NCI-H446 (cell line): Measurements from ENCODE around the gene MGST2.

Source experiments
- DNase-seq, 2 experiments: peaks; one replicate each; lab custom pipeline; 2025; lab: John Stamatoyannopoulos, UW

The MGST2 gene

GRCh38 chr4:139704915-139705485 lies 39.4 kb downstream of the MGST2 start:
- no peak for DNase-seq

- DNase-seq, result no peak
Measured at GRCh38 chr4:139709660-139710059, 44.0 kb downstream of the MGST2 start.

- DNase-seq, result no peak
Measured at GRCh38 chr4:139710073-139710472, 44.5 kb downstream of the MGST2 start.

GRCh38 chr4:139711461-139711860 lies 45.8 kb downstream of the MGST2 start:
- DNase-seq, result peak in 1 of 2 experiments; percentile 42

GRCh38 chr4:139712882-139713281 lies 47.3 kb downstream of the MGST2 start:
- DNase-seq, result no peak

GRCh38 chr4:139715746-139716391 lies 50.2 kb downstream of the MGST2 start:
- DNase-seq, result no peak

GRCh38 chr4:139718358-139718757 lies 52.7 kb downstream of the MGST2 start:
- DNase-seq, result no peak

- no peak for DNase-seq
Measured at GRCh38 chr4:139718833-139719232, 53.2 kb downstream of the MGST2 start.

- no peak for DNase-seq
Measured at GRCh38 chr4:139719381-139720101, 53.9 kb downstream of the MGST2 start.

GRCh38 chr4:139720806-139721205 lies 55.2 kb downstream of the MGST2 start:
- DNase-seq, result no peak

GRCh38 chr4:139721789-139722188 lies 56.2 kb downstream of the MGST2 start:
- no peak for DNase-seq

- no peak for DNase-seq
Measured at GRCh38 chr4:139725236-139725635, 59.6 kb downstream of the MGST2 start.

GRCh38 chr4:139726615-139727014 lies 61.0 kb downstream of the MGST2 start:
- no peak for DNase-seq

GRCh38 chr4:139728146-139728545 lies 62.5 kb downstream of the MGST2 start:
- no peak for DNase-seq

GRCh38 chr4:139728840-139729239 lies 63.2 kb downstream of the MGST2 start:
- DNase-seq, result no peak

GRCh38 chr4:139732991-139733570 lies 67.5 kb downstream of the MGST2 start:
- no peak for DNase-seq

GRCh38 chr4:139734201-139734874 lies 68.7 kb downstream of the MGST2 start:
- peak in 1 of 2 experiments; percentile 25 for DNase-seq

GRCh38 chr4:139734875-139735380 lies 69.3 kb downstream of the MGST2 start:
- DNase-seq, result peak; percentile 90 to 98

- no peak for DNase-seq
Measured at GRCh38 chr4:139735381-139736273, 70.0 kb downstream of the MGST2 start.

GRCh38 chr4:139736274-139736660 lies 70.6 kb downstream of the MGST2 start:
- DNase-seq, result no peak

- no peak for DNase-seq
Measured at GRCh38 chr4:139736661-139737060, 71.0 kb downstream of the MGST2 start.
